Dedifferentiated amniotic fluid mesenchymal stem cell (primary cell): ENCODE results near the gene GNGT2.

Experiments
- DNase-seq: peaks from one replicate; pipeline ENCODE4 v3.0.0-alpha.2; 2016; ENCODE audit errors: extremely low spot score

GNGT2 gene

DNA sequence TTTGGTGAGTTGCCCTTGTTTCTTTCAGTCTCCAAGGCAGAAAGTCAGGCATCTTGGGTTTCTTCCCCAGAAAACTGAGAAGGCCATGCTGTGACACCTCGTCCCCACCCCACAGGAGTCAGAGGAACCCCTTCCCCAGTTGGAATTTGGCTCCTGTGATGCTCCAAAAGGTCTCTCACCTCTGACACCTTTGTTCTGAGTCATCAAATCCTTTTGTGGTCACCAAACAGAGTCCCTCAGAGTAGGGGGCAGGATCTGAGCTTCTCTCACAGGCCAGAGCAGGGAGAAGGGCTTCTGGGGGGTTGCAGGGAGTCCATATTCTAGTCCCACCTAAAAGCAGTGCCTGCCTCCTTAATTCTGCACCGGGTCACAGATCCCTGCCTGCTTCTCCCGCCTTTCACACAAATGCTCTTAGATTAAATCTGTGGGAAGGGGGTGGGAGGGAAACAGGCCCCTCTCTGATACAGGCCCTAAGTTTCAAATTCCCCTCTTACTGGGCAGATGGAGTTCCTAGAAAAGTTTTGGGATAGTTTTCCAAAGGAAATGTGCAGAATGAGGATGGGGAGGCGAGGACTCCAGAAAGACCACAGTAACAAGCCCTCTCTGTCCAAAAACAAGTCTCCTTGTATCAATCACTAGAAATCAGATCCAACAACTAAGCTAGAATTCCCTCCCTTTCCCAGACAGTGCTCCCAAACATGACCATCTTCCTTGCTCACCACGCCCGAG, 18.9 kb upstream of the GNGT2 start:
- DNase-seq: no peak

DNA sequence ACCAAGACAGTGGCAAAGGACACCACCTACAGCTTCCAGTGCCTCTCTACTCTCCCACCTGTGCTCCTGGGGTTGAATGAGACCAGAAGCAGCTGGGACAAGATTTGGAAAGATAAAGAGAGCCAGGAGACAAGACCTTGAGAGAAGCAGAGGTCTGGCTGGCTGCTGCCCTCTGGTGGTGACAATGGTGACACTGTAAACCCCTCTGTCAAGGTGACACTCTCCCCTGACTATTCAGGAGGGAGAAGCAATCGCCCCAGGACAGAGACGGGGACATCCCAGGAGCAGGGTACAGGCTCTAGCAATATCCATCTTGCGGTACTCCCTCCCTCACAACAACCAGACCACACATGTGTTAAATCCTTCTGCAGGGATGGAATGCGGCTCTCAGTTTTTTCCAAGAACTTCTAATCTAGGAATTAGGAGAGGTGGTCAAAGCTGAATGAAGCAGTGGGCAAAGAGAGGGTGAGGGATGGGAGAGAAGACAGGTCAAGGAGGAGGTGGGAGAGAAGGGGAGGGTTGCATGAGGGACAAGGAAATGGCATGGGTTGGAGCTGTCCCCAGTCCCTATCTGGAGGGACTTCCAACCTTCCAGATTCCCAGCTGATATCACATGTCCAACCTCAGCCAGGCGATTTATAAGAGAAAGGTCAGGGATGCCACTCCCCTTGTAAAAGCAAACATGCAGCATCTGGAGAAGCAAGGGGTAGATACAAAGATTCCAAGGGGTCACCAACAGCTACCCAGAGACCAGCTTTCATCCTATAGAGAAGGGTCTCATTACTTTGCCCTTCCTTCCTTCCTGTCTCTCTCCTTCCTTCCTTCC, 17.3 kb upstream of the GNGT2 start:
- peak; percentile 56 for DNase-seq

DNA sequence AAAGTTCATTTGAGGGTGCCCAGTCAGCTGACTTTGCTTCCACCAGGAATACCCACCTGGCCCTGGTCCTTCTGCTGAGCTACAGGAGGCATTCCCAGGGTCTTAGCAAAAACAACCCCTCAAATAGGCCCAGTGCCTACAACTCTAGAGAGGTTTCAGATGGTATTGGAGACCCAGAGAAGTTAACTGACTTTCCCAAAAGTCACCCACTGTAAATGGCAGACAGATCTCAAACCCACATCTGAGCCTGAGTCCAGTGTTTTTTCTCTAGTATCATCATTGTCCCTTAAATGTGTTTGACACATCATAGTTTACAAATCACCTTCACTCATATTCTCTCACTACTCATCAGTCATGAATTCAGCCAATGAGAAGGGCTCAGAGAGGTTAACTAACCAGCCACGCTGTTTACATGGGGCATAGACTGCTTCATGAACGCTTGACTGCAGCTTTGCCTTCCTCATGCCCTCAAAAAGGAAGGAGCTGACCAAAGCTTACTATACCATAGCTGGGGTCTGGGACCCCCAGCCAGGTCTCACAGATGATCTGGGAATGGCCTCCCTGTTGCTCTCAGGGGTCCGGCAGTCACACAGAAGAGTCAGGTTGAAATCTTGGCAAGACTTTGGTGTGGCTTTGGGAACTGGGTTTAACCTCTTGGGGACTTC, 16.5 kb upstream of the GNGT2 start:
- DNase-seq: no peak

DNA sequence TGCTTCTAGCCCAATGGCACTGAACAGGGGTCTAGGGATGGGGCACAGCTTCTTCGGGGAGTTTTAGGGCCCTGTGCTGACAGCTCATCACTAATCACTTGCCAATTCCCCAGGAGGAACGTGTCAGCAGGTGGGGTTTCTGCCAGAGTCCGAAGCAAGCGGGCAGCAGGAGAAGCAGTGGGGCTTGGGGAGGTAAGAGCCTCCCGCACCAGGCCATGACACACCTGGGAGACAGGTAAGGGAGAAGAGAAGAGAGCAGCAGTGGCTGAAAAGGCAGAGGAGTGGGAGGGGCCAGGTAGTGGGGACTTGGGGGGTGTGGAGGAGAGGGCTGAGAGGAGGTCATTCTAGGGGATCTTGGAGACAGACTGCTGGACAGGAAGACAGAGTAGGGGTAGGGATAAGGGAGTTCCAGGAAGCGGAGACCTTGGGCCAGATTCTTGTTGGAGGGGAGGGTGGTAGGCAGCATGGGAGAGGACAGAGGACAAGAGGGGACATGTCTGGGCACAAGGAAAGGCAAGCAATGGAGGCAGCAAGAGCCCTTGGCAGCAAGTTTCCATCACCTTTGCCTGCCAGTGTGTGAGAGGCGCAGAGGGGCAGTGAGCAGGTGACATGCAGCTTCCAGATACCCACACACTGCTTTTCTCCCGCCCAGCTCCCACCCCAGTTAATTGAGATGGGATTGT, 15.3 kb upstream of the GNGT2 start:
- no peak for DNase-seq

DNA sequence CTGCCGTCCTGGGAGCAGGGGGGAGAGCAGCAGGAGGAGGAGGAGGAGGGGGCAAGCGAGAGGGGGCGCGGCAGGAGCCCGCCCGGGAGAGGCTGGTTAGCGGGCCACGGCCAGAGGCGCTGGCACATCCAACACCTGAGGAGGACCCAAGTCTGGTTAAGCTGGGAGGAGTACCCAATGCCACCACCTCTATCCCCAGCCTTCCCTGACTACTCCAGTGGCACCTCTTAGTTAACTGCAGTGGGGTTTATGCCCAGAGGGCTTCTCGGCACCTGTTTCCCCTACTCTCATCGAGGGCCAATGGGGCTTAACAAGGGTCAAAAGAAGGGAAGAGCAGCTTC, 14.6 kb upstream of the GNGT2 start:
- DNase-seq: no peak

DNA sequence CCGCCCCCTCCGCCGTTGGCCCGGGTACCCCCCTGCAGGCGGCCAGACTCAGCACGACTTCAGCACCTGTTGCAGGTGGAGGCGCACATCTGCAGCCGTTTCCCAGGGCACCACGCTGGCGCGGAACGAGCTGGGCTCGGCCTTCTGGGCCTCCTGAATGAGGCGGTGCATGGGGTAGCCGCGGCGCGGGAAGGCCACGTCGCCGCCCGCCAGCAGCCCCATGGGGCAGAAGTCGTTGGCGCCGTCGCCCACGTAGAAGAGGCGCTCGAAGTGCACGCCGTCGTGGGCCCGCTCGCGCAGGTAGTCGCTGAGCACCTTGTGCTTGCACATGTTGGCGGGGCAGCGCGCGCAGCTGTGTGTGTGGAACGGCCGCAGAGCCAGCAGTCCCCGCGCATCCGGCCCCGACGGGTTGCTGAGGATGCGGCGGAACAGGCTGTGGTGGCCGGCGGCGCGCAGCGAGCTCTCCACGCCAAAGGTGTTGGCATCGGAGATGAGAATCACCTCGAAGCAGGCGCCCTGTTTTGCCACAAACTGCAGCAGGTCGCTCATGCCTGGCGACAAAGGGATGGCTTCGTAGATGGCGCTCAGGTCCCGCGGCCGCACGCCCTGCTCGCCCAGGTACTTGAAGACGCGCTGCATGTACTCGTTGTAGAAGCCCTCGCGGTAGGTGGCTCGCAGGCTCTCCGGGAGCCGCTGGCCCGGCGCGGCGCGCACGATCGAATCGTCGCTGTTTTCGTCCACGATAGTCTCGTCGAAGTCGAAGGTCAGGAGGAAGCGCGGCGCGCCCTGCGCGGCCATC, 14.0 kb upstream of the GNGT2 start:
- DNase-seq: no peak

DNA sequence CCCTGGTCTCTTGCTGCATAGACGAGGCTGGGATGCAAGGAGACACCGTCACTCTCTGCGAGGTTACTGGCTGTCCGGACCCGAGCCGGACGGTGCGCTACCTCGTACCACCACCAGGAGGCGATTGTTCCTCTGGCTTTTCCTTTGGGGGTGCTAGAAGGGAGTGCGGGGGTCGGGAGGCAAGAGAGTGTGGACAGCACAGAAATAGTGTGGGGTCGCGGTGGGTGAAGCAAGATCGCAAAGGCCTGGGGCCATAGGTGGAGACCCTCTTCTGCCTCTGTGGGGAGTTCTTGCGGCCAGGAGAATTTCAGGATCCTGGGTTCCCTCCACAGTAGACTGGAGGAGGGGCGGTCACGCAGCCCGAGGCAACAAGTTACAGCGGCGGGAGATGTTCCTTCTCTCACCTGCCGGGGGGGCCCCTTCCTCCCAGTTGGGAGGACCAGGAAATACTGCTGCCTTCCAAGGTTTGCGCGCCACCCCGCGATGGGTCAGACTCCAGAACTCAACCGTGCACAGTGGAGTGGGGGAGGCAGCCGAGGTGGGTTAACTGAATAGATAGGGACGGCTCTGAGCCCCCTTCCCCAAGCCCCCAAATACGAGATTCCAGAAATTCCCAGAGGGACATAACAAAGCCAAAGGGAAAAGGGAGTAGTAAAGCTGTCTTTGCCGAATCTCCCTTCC, 13.3 kb upstream of the GNGT2 start:
- DNase-seq: no peak

DNA sequence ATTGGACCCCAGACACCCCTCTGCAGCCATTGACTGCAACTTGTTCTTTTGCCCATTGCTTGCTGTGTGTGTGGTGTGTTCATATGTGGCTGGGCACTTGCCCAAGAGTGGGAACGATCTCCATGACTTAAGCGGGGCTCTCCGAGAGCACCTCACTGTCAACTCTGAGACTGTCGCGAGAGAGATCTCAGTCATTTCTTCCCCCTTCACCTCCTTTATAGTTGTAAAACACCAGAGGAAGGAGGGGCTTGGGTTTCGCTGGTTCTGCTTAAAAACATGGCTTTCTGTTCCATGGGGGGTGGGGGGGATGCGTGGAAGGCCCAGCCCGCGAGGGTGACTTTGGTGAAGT, 12.8 kb upstream of the GNGT2 start:
- no peak for DNase-seq

DNA sequence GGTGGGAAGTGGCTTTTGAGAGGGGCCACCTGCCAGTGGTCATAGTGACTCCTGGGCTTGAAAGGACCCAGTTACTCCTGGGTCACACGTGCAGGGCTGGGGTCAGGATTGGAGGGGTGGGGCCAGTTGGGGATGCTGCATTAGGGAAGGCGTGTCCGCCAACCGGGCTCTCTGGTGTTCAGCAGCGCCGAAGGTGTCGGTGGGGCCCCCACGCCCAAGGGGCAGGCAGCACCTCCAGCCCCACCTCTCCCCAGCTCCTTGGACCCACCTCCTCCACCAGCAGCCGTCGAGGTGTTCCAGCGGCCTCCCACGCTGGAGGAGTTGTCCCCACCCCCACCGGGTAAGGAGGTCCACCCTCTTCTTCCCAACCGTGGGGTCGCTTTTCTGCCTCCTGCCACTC, 9.6 kb upstream of the GNGT2 start:
- DNase-seq: no peak

DNA sequence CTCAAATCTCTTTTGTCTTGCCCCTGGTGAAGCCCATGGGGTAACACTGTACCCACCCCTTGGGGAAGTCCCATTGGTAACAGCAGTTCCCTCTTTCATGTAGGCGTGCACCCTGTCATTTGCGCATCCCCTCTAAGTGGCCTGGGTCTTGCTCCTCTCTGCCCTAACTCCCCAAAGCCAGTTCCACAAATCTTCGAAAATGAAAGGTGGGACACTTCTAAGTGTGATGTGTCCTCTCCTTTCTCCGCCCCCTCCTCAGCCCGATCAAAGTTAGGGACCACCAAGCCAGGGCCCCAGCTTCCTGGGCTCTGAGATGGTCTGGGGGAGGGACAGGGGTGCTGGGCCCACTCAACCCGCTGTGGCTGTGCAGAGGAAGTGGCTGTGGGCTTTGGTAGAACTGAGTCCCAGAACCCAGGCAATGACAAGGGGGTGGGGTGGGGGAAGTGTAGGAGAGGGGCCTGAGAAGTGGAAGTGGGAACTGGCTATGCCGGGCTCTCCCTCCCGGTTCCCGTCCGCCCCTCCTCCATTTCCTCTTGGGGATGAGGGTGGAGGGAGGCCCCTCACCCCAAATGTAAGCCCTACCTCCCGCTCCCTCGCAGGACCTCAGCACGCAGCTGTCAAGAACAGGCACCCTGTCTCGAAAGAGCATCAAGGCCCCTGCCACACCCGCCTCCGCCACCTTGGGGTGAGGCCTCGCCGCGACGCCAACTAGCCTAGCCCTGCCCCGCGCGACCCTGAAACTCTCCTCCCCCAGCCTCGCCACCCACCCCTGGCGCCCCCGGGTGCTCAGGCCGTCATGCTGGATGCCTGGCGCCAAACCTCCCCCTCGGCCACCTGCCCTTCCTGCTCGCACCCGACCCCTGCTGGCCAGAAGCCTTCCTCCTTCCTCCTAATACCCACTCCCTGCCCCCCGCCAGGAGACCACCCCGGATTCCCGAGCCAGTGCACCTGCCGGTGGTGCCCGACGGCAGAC, 8.9 kb upstream of the GNGT2 start:
- DNase-seq: no peak

DNA sequence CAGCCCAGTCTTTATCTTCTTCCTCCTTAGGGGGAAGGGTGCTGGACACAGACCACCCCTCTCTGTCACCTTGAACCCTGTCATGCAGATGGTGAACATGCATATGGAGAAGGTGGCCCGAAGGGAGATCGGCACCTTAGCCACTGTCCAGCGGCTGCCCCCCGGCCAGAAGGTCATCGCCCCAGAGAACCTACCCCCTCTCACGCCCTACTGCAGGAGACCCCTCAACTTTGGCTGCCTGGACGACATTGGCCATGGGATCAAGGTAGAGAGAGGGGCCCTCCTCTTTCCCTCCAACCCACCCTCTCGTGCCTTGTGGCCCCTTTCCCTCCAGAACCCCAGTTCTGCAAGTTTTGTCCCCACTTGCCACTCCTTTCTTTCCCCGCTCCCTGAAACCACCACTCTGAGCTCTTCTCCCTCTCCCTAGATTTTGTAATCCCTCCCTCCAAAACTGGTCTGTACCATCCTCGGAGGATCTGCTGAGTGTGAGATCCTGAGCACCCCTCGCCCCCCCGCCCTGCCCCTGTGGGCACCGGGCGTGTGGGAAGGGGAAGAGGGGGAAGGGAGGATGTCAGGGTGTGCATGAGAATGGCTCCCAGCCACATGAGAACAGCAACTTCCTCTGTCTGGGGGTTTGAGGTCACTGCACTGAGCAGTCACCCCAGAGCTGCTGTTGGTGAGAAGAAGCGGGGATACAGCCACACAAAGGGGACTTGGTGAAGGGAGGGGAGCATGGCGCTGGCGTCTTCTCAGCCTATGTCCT, 7.5 kb upstream of the GNGT2 start:
- DNase-seq: no peak

DNA sequence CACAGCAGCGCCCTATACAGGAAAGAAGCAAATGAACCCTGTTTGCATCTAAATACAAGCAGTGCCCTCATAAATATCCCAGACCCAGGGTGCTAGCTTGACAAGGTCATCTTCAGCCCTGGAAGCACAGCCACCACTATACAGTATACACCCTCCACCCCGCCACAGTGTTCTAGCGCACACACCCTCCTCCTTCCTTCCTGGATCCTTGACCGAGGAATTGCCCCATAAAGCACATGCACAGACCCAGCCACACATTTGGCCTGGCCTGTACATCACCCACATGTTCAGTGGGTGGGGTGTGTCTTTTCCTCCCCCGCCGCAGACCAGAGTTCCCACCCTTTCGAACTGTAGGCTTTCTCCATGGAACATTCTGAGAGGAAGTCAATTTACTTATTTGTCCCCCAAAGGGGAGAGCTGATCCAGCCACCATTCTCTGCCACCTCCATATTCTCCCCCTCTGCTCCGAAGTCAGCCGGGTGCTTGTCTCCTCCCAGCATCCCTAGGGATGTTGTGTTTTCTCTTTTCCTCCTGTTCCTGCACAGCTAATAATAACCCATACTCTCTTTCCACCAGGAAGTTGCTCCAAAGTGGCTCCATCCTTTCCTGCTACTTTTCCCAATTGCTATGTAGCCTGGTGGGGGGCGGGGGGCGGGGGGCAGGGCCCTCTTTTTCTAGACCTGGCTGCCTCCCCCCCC, 6.7 kb upstream of the GNGT2 start:
- DNase-seq: no peak

DNA sequence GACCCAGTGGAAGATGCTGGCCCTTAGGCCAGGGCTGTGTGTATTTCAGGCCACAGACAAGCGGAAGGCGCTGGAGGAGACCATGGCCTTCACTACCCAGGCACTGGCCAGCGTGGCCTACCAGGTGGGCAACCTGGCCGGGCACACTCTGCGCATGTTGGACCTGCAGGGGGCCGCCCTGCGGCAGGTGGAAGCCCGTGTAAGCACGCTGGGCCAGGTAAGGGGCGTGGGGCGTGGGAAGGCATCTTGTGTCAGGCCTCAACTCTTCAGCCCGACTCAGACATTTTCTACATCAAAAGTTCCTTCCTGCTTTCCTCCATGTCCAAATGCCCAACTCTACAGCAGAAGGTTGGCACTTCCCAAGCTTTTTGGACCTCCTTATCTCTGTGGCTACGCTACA, 6.1 kb upstream of the GNGT2 start:
- no peak for DNase-seq

DNA sequence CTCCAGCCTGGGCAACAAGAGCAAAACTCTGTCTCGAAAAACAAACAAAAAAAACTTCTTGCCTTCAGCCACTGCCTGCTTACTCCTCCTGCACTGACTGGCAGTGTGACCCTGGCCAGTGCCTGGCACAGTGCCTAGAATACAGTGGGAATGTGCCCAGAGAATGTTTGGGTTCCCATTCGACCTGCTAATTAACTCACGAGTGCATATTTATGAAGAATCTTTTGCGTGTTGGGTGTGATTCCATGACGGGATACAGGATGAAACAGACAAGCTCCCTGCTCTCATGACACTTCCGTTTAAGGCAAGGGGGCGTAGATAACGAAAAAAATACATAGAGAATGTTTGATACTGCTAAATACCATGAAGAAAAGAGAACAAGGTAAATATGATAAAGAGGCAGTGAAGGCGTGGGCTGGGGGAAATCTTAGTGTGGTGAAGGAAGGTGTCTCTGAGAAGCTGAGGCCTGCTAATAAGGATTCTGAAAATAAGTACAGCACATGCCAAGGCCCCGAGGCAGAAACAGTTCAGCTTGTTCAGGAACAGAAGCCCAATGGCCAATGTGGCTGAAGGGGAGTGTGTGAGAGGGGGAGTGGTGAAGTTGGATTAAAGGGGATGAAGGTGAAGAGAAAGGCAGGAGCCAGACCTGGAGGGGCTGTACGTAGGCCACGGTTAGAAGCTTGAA, 4.4 kb upstream of the GNGT2 start:
- no peak for DNase-seq

DNA sequence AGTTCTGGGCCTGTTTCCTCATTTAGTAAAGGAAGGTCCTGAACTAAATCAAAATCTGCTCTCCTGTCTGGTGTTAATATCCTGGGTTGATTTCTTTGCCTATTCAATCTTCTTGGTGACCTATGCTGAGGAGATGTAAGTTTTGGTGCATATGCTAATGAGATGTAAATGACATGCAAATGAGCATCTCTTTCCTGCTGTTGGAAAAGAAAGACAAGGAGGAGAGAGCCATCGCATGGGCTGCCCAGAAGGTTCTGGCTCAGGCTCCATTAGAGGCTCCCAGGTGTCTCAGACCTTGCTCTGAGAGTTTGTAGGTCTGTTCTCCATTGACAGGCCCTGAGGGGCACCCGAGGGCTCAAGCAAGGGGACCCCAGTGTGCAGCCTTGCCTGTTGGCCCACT, 3.5 kb upstream of the GNGT2 start:
- no peak for DNase-seq

DNA sequence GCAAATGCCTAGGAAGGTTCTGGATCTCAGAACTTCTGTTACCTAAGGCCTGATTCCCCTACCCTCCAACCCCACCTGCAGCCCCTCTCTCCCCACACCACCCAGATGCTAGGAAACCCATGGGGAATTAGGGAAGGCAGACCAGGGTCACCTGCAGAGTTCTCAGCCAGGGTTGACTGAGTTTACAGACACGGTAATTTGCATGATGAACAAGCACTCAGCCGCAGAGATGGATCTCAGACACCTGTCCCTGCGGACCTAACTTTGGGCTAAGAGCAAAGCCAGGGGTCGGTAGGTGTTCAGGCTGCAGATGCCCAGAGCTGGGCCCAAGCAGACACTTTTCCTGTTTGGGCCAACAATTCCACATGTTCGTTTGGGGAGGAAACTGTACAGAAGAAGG, 3.0 kb upstream of the GNGT2 start:
- no peak for DNase-seq

DNA sequence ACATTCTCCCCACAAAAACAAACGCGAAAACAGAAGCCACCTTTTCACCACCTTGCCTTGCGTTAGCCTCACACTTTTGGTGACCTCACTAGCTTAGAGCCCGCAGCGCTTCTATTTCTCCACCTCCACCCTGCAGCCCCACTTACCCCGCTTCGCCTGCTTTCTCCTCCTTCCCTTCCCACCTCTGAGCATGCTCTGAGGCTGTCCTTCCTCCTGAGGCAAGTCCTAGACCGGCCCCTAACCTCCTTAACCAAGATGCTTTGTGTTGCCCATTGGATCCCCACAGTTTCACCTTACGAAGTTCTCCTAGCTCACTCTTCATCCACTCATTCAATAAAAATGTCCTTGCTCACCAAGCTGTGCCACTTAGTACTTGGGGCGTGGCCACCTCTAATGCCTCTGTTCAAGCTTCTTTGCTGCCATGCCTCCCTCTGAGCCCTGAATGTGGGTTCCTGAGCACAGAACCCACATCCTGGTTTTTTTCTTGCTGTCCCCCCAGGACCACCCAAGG, 1.3 kb downstream of the GNGT2 start:
- no peak for DNase-seq

DNA sequence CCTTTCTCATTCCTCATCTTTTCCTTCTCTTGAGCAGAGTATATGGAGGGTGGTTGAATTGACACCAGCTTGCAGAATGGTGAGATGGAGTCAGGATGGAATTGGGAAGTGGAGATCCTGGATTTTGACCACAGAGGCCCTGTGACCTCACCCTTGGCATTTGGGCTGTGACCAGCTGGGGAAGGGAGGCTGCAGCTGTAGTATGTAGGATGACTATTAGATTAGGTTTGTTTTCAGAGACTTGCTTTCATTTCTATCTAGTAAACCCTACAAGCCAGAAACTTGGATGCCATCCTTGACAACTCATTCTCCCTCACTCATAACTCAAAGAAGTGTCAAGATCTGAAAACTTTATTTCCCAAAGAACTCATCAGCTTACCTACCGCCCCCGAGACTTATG, 5.9 kb downstream of the GNGT2 start:
- no peak for DNase-seq
